Left ventricle myocardium inferior (tissue), 1 donor: Measurements from ENCODE around the gene ACACA. TPM values are rescaled to one million over a fixed set of nuclear protein-coding genes. Genes with fewer than 3 reads are reported as not detected.

Experiments used
- DNase-seq: peaks from one replicate; pipeline ENCODE4 v3.0.0-alpha.2; 2020
- H3K27ac ChIP-seq: fragments of 200-600 bp; replicated peaks from 2 replicates; pipeline ENCODE4 v1.8.0; 2021
- H3K27me3 ChIP-seq: fragments of 200-600 bp; 2 replicates; pipeline ENCODE4 v1.8.0; 2021; ENCODE audit warnings: low read depth
- H3K36me3 ChIP-seq: fragments of 200-600 bp; 2 replicates; pipeline ENCODE4 v1.8.0; 2021
- H3K4me1 ChIP-seq: fragments of 200-600 bp; 2 replicates; pipeline ENCODE4 v1.8.0; 2021
- H3K4me3 ChIP-seq: fragments of 200-600 bp; 2 replicates; pipeline ENCODE4 v1.8.0; 2021; ENCODE audit warnings: mild to moderate bottlenecking, moderate library complexity
- H3K9me3 ChIP-seq: fragments of 200-600 bp; replicated peaks from 2 replicates; pipeline ENCODE4 v1.8.0; 2021
- CTCF ChIP-seq: fragments of 200-600 bp; IDR thresholded peaks from 2 replicates; pipeline ENCODE4 v1.8.0; 2021; ENCODE audit warnings: antibody characterized with exemption, mild to moderate bottlenecking, borderline replicate concordance
- intact Hi-C: fragments of 100-400 bp; cut with micrococcal nuclease; formaldehyde crosslinking; loops from one replicate; pipeline ENCODE4 v1.11.0; 2022
- total RNA-seq: library from RNA; stranded (reverse); fragmentation: NEBNext Ultra II Directional; extraction: Animal tissue kit (Norgen Biotek cat#: 25700); gene quantifications from one replicate; pipeline ENCODE4 v1.2.1, GENCODE V29; 2021
- donor health status: DM: no; HTN: yes; CAD: no; lungs with severe emphysema.

The ACACA gene
- total RNA-seq, 1 donor from 2014 or later, result 16.2 TPM

- no peak for DNase-seq
- TF ChIP-seq CTCF, result no peak
Observed at GRCh38 chr17:37162800-37163199, 243.8 kb downstream of the ACACA start.

GRCh38 chr17:37160944-37161343 is 245.7 kb downstream of the ACACA start:
- H3K27me3 ChIP-seq, result no peaks in the 10 kb centered on the region
- intact Hi-C loops, result no loop called here
- TF ChIP-seq CTCF, result no peak
- H3K36me3 ChIP-seq, result peaks cover 22% of the 10 kb centered on the region
- no peak for DNase-seq
- no peaks in the 10 kb centered on the region for H3K4me1 ChIP-seq
- H3K4me3 ChIP-seq, result no peak overlapping the region
- H3K9me3 ChIP-seq, result no peaks in the 10 kb centered on the region
- H3K27ac ChIP-seq, result no peak overlapping the region

More at GRCh38 chr17:37162800-37163199, 243.8 kb downstream of the ACACA start:
- Histone ChIP-seq H3K27ac (no peak overlapping the region), H3K36me3 (peaks cover 22% of the 10 kb centered on the region), H3K4me1 (no peaks in the 10 kb centered on the region), H3K27me3 (no peaks in the 10 kb centered on the region), H3K4me3 (no peak overlapping the region), H3K9me3 (no peaks in the 10 kb centered on the region)
- intact Hi-C loops, result no loop called here

- intact Hi-C loops, result no loop called here
- no peak for TF ChIP-seq CTCF
- no peak for DNase-seq
- no peaks in the 10 kb centered on the region for H3K27me3 ChIP-seq
- H3K36me3 ChIP-seq, result peaks cover 22% of the 10 kb centered on the region
- H3K4me3 ChIP-seq, result no peak overlapping the region
- H3K27ac ChIP-seq, result no peak overlapping the region
- no peaks in the 10 kb centered on the region for H3K4me1 ChIP-seq
- H3K9me3 ChIP-seq, result no peaks in the 10 kb centered on the region
Observed at GRCh38 chr17:37158290-37158689, 248.3 kb downstream of the ACACA start.

- Histone ChIP-seq H3K9me3 (no peaks in the 10 kb centered on the region), H3K4me1 (no peaks in the 10 kb centered on the region), H3K27me3 (no peaks in the 10 kb centered on the region), H3K4me3 (no peak overlapping the region), H3K27ac (no peak overlapping the region), H3K36me3 (peaks cover 22% of the 10 kb centered on the region)
- no peak for DNase-seq
- intact Hi-C loops, result no loop called here
- TF ChIP-seq CTCF, result no peak
Observed at GRCh38 chr17:37148156-37148555, 258.5 kb downstream of the ACACA start.

- H3K4me1 ChIP-seq, result no peaks in the 10 kb centered on the region
- H3K36me3 ChIP-seq, result peaks cover 18% of the 10 kb centered on the region
- no peak overlapping the region for H3K4me3 ChIP-seq
- intact Hi-C loops, result no loop called here
- no peak overlapping the region for H3K27ac ChIP-seq
- DNase-seq, result no peak
- TF ChIP-seq CTCF, result no peak
- no peaks in the 10 kb centered on the region for H3K9me3 ChIP-seq
- H3K27me3 ChIP-seq, result no peaks in the 10 kb centered on the region
Observed at GRCh38 chr17:37147301-37147812, 259.3 kb downstream of the ACACA start.
